HG03066 (cell line): ENCODE results near the gene BRD9.
A peak's percentile ranks its signal among the peaks of the same experiment; 100 is the strongest.
"Not testable (repeated sequence)": the region's sequence is repeated elsewhere in the genome, so short reads cannot be mapped to it uniquely, and the experiment has no call there.

Source experiments
- ATAC-seq: cut with Tn5 transposase; IDR thresholded peaks from one replicate; pipeline ENCODE4 v1.9.1; 2021; ENCODE audit warnings: low read depth; ENCODE audit not compliant: unreplicated experiment

The BRD9 gene

DNA sequence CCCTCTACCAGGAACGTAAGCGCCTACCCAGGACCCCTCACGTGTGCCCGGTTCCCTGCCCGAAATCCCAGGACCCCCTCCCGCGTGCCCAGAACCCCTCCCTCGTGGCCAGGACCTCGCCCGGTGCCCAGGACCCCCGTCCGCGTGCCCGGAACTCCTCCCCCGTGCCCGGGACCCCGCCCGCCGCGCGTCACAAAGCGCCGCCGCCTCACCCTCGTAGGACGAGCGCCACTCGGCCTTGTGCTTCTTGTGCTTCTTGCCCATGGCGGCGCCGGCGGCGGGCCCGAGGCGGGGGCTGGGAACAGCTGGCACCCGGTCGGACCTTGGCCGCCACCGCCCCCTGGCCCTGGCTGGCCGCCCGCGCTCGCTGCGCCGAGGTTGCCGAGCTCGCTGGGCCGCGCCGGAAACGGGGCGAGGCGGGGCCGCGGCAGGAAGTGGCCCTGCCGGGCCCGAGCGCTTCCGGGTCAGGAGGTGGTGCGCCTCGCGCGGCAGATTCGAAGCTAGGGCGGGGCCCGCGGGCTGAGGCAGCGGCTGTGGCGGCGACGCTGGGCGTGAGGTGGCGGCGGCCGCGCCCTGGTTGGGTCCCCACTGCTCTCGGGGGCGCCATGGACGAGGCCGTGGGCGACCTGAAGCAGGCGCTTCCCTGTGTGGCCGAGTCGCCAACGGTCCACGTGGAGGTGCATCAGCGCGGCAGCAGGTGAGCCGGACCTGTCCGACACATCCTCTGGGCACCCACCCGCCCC, at the start of gene BRD9, which contains the start of gene TRIP13:
Gene BRD9 (minus strand): TSS at position 408 of the 743 bp plus-strand sequence. CDS start 144 bp downstream, at position 264.
Gene TRIP13 (plus strand): TSS at position 491 of the 743 bp plus-strand sequence. CDS start 115 bp downstream, at position 606.
- ATAC-seq, result peak; percentile 95

GRCh38 chr5:940741-941140, 48.1 kb upstream of the BRD9 start:
- not testable (repeated sequence) for ATAC-seq

GRCh38 chr5:939368-939767, 46.8 kb upstream of the BRD9 start:
- no peak for ATAC-seq

GRCh38 chr5:937151-937924, 44.7 kb upstream of the BRD9 start:
- ATAC-seq, result no peak

GRCh38 chr5:936149-937144, 43.8 kb upstream of the BRD9 start:
- ATAC-seq, result no peak

- ATAC-seq, result no peak
These were observed 43.0 kb upstream of the BRD9 start for GRCh38 chr5:935510-936084.

- not testable (repeated sequence) for ATAC-seq
These were observed 41.9 kb upstream of the BRD9 start for GRCh38 chr5:934381-934967.

GRCh38 chr5:933951-934350, 41.4 kb upstream of the BRD9 start:
- ATAC-seq, result not testable (repeated sequence)

DNA sequence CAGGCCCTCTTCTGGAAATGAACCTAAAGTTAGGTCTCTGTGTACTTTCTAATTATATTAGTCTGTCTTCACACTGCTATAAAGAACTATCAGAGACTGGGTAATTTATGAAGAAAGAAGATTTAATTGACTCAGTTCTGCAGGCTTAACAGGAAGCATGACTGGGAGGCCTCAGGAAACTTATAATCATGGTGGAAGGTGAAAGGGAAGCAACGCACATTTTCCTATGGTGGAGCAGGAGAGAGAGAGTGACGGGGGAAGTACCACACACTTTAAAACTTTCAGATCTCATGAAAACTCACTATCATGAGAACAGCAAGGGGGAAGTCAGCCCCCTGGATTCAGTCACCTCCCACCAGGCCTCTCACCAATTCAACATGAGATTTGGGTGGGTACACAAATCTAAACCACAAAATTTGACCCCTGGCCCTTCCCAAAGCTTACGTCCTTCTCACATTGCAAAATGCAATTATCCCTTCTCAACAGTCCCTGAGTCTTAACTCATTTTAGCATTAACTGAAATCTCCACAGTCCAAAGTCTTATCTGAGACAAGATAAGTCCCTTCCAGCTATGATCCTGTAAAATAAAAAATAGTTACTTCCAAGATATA, 40.8 kb upstream of the BRD9 start:
- no peak for ATAC-seq

DNA sequence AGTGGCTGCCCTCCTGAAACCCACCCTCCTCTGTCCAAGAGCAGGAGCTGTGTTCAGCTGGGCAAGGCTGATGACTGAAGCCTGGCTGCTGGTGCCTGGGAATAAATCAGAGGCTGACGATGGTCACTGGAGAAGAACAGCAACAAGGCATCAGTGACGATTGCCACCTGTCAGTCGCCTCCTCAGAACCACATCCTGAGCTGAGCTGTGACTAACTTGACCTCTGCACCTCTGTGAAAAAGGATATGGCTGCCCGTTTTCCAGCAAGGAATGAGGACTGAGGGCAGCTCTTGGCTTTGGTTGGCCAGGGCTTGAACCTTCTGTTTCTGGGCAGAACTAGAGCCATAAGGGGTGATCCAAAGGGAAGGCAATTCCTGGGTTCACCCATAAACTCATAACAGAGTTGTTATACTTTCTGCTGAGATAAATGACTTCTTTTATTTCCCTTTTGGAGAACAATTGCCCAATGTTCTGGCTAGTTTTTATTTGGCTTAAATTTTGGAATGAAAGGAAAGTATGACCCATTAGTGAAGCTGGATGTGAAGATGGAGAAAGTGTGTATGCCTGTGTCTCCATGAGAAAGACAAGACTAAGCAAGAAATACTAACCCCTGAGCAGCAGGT, 40.1 kb upstream of the BRD9 start:
- ATAC-seq, result no peak

DNA sequence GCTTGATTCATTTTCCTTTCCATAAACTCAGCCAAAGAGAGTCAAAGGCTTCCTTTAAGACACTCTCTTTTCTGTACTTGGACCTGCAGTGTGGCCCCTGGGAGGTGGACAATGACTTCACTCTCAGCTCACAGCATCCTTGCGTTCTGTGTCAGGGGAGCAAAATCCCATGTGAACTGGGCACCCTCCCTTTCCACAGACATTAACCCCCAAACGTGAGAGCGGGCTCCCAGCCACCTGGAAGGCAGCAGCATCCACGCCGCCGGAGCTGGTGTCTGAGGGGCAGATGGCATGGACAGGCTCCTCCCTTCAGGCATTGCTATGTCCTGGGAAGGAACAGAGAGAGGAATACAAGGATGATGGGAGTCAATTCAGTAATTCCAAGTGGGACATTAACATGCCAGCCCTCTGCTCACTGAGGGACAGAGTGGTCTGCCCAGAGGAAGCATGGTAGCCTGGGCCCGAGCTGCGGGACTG, 39.6 kb upstream of the BRD9 start:
- no peak for ATAC-seq

GRCh38 chr5:931570-932145, 39.1 kb upstream of the BRD9 start:
- ATAC-seq, result no peak

GRCh38 chr5:930866-931265, 38.3 kb upstream of the BRD9 start:
- ATAC-seq, result no peak

GRCh38 chr5:929596-929995, 37.0 kb upstream of the BRD9 start:
- no peak for ATAC-seq

- ATAC-seq, result not testable (repeated sequence)
These were observed 36.6 kb upstream of the BRD9 start for GRCh38 chr5:929182-929581.

DNA sequence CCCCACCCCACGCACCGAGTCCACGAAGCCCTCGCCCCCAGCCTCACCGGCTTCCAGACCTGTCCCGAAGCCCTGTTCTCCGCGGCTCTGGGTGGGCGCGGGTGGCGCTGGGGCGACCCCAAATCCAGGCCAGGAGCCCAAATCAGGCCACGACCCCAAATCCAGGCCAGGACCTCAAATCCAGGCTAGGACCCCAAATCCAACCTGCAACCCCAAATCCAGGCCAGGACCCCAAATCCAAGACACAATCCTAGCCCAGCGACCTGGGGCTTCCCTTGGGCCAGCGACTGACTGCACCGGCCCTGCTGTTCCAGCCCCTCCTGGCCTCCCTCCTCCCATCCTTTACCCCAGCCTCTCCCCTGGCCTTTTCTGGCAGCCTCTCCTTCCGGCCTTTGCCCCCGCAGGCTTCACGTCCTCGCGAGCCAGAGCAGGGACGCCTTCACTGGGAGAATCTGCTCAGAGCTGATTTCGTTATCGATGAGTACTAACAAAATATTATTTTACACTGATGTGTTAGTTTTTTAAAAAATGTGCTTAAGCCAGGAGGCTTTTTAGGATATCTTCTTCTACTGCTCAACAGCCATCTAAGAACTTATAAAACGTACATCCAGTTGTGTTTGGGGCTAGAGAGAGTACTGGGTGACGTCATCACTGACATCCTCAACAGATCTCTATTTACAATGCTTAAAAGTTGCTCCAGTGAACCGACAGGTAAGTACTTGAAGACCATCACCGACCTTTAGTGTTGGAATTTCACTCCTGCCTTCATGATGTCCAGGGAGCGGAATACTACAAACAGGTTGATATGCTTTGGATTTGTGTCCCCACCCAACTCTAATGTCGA, 34.8 kb upstream of the BRD9 start:
- ATAC-seq, result no peak

DNA sequence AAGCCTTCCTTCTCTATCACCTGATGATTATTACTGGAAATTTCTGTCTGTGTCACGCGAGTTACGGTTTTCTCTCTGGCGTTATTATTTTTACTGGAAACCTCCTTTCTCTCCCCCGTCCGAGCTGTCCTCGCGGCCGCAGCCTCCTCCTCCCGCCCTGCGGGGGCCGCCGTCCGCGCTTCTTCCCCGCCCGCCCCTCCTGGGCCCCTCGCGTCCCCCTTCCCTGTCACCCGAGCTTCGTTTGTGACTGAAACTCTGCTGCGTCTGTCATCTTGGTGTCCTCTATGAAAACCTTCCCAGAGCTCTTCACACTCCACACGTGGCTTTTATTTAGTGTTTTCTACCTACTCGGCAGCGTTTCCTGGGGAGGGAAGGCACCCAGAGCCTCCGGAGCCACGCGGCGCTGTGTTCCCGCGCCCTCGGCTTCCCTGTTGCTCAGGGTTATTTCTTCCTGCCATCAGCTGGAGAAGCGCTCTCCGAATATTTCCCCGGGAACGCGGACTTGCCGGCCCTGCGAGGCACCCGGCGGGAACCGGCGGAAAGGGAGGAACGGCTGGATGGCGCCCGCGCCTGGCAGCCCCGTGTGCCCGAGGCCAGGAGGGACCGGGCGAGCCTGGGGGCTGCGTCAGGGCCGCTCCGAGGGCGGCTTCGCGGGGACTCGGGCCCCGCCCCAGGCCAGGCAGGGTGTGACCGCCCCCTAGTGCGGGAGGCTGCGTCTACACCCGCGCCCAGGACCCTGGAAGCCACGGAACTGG, 34.0 kb upstream of the BRD9 start:
- no peak for ATAC-seq
